Esophagus muscularis mucosa (tissue), 4 donors: ENCODE data around the gene NXN.
"Not testable (repeated sequence)": the region's sequence is repeated elsewhere in the genome, so short reads cannot be mapped to it uniquely, and the experiment has no call there.

Source experiments
- EP300 ChIP-seq: sonication (generic); formaldehyde crosslinking; IDR thresholded peaks from one replicate; pipeline ENCODE4 v1.6.1; 2017; ENCODE audit warnings: antibody characterized with exemption
- POLR2A ChIP-seq: fragments of 450-650 bp; IDR thresholded peaks from one replicate; pipeline ENCODE4 v1.6.1; 2017; ENCODE audit warnings: antibody characterized with exemption, moderate library complexity, mild to moderate bottlenecking, low read depth
- POLR2AphosphoS5 ChIP-seq, 2 donors: sonication (generic); formaldehyde crosslinking; IDR thresholded peaks; one replicate each; pipeline ENCODE4 v1.6.1; 2017; ENCODE audit warnings: antibody characterized with exemption in 2 of 2
- TF ChIP-seq, protein P1 (sequence below), 3 experiments: fragments of 200-600 bp in 2 of 3; fragments of 450-650 bp in 1 of 3; sonication (generic) in 2 of 3; IDR thresholded peaks; one replicate each; pipeline ENCODE4 v1.5.1; 2017 to 2019; ENCODE audit warnings: antibody characterized with exemption in 3 of 3, mild to moderate bottlenecking in 2 of 3, moderate library complexity in 1 of 3

GRCh38 chr17:924306-924705, 55.3 kb downstream of the NXN start:
- TF ChIP-seq, protein P1, sequence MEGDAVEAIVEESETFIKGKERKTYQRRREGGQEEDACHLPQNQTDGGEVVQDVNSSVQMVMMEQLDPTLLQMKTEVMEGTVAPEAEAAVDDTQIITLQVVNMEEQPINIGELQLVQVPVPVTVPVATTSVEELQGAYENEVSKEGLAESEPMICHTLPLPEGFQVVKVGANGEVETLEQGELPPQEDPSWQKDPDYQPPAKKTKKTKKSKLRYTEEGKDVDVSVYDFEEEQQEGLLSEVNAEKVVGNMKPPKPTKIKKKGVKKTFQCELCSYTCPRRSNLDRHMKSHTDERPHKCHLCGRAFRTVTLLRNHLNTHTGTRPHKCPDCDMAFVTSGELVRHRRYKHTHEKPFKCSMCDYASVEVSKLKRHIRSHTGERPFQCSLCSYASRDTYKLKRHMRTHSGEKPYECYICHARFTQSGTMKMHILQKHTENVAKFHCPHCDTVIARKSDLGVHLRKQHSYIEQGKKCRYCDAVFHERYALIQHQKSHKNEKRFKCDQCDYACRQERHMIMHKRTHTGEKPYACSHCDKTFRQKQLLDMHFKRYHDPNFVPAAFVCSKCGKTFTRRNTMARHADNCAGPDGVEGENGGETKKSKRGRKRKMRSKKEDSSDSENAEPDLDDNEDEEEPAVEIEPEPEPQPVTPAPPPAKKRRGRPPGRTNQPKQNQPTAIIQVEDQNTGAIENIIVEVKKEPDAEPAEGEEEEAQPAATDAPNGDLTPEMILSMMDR (IDR thresholded peaks at IDR 0.05): not testable (repeated sequence)
- TF ChIP-seq POLR2A; EP300; POLR2AphosphoS5 (IDR thresholded peaks at IDR 0.05): not testable (repeated sequence)
